ENCODE results near the gene ACAD8.

Gene ACAD8

GRCh38 chr11:134272381-134273316, 19.3 kb downstream of the ACAD8 start:
- DNase-seq (ENCODE audit: extremely low read depth, low read depth): no peak
- no peak overlapping the region for H3K4me3 ChIP-seq (replicated peaks; ENCODE audit: low read depth, low read length)
- no peak for TF ChIP-seq CTCF (IDR thresholded peaks at IDR 0.05; ENCODE audit: low read depth, low read length, missing control alignments)

GRCh38 chr11:134273317-134273712, 19.9 kb downstream of the ACAD8 start:
- DNase-seq (ENCODE audit: extremely low read depth, low read depth): no peak
- no peak for TF ChIP-seq CTCF (IDR thresholded peaks at IDR 0.05; ENCODE audit: low read depth, low read length, missing control alignments)
- no peak overlapping the region for H3K4me3 ChIP-seq (replicated peaks; ENCODE audit: low read depth, low read length)

- no peak for DNase-seq (ENCODE audit: extremely low read depth, low read depth)
- H3K4me3 ChIP-seq (replicated peaks; ENCODE audit: low read depth, low read length): no peak overlapping the region
- no peak for TF ChIP-seq CTCF (IDR thresholded peaks at IDR 0.05; ENCODE audit: low read depth, low read length, missing control alignments)
Measured at GRCh38 chr11:134275188-134275533, 21.8 kb downstream of the ACAD8 start.

GRCh38 chr11:134275534-134276395, 22.4 kb downstream of the ACAD8 start, which contains the start of gene GLB1L3:
TSS of gene GLB1L3 (plus strand) at chr11:134276379. CDS start at chr11:134276741, 362 bp downstream.
- no peak within 1 kb of the TSS for H3K4me3 ChIP-seq (replicated peaks; ENCODE audit: low read depth, low read length)
- peak; percentile 25 for TF ChIP-seq CTCF (IDR thresholded peaks at IDR 0.05; ENCODE audit: low read depth, low read length, missing control alignments)
- no peak for DNase-seq (ENCODE audit: extremely low read depth, low read depth)

- no peak for TF ChIP-seq CTCF (IDR thresholded peaks at IDR 0.05; ENCODE audit: low read depth, low read length, missing control alignments)
- H3K4me3 ChIP-seq (replicated peaks; ENCODE audit: low read depth, low read length): no peak overlapping the region
- DNase-seq (ENCODE audit: extremely low read depth, low read depth): no peak
Measured at GRCh38 chr11:134276396-134277182, 23.2 kb downstream of the ACAD8 start.

Measured in HFF-Myc (cell line).